Measurements from ENCODE around the gene C19orf53. TPM values are rescaled to one million over a fixed set of nuclear protein-coding genes. Genes with fewer than 3 reads are reported as not detected.

Gene C19orf53
- total and polyA plus RNA-seq, 2 of the 13 experiments (the other 11 are each of a cell fraction or from before 2014, with no cell fraction given) = 129 to 130 TPM

- no peak for TF ChIP-seq ZNF264 (CRISPR knock-in tag; IDR thresholded peaks at IDR 0.05)
- TF ChIP-seq NFIC (IDR thresholded peaks at IDR 0.05; ENCODE audit: low read length) = no peak
- TF ChIP-seq, protein P1, sequence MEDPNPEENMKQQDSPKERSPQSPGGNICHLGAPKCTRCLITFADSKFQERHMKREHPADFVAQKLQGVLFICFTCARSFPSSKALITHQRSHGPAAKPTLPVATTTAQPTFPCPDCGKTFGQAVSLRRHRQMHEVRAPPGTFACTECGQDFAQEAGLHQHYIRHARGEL (CRISPR knock-in tag; IDR thresholded peaks at IDR 0.05) = no peak
- no peak for TF ChIP-seq NFATC3 (CRISPR knock-in tag; IDR thresholded peaks at IDR 0.05)
- no peak for TF ChIP-seq SIX1 (CRISPR knock-in tag; IDR thresholded peaks at IDR 0.05; ENCODE audit: borderline replicate concordance)
- TF ChIP-seq ZXDC (CRISPR knock-in tag; IDR thresholded peaks at IDR 0.05) = no peak
- TF ChIP-seq PAF1 (CRISPR knock-in tag; IDR thresholded peaks at IDR 0.05) = no peak
- TF ChIP-seq CHCHD3 (CRISPR knock-in tag; IDR thresholded peaks at IDR 0.05) = no peak
- no peak for TF ChIP-seq ZNF430 (CRISPR knock-in tag; IDR thresholded peaks at IDR 0.05)
- TF ChIP-seq NFKBIZ (CRISPR knock-in tag; IDR thresholded peaks at IDR 0.05) = no peak
- TF ChIP-seq, protein P2, sequence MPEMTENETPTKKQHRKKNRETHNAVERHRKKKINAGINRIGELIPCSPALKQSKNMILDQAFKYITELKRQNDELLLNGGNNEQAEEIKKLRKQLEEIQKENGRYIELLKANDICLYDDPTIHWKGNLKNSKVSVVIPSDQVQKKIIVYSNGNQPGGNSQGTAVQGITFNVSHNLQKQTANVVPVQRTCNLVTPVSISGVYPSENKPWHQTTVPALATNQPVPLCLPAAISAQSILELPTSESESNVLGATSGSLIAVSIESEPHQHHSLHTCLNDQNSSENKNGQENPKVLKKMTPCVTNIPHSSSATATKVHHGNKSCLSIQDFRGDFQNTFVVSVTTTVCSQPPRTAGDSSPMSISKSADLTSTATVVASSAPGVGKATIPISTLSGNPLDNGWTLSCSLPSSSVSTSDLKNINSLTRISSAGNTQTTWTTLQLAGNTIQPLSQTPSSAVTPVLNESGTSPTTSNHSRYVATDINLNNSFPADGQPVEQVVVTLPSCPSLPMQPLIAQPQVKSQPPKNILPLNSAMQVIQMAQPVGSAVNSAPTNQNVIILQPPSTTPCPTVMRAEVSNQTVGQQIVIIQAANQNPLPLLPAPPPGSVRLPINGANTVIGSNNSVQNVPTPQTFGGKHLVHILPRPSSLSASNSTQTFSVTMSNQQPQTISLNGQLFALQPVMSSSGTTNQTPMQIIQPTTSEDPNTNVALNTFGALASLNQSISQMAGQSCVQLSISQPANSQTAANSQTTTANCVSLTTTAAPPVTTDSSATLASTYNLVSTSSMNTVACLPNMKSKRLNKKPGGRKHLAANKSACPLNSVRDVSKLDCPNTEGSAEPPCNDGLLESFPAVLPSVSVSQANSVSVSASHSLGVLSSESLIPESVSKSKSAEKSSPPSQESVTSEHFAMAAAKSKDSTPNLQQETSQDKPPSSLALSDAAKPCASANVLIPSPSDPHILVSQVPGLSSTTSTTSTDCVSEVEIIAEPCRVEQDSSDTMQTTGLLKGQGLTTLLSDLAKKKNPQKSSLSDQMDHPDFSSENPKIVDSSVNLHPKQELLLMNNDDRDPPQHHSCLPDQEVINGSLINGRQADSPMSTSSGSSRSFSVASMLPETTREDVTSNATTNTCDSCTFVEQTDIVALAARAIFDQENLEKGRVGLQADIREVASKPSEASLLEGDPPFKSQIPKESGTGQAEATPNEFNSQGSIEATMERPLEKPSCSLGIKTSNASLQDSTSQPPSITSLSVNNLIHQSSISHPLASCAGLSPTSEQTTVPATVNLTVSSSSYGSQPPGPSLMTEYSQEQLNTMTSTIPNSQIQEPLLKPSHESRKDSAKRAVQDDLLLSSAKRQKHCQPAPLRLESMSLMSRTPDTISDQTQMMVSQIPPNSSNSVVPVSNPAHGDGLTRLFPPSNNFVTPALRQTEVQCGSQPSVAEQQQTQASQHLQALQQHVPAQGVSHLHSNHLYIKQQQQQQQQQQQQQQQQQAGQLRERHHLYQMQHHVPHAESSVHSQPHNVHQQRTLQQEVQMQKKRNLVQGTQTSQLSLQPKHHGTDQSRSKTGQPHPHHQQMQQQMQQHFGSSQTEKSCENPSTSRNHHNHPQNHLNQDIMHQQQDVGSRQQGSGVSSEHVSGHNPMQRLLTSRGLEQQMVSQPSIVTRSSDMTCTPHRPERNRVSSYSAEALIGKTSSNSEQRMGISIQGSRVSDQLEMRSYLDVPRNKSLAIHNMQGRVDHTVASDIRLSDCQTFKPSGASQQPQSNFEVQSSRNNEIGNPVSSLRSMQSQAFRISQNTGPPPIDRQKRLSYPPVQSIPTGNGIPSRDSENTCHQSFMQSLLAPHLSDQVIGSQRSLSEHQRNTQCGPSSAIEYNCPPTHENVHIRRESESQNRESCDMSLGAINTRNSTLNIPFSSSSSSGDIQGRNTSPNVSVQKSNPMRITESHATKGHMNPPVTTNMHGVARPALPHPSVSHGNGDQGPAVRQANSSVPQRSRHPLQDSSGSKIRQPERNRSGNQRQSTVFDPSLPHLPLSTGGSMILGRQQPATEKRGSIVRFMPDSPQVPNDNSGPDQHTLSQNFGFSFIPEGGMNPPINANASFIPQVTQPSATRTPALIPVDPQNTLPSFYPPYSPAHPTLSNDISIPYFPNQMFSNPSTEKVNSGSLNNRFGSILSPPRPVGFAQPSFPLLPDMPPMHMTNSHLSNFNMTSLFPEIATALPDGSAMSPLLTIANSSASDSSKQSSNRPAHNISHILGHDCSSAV (CRISPR knock-in tag; IDR thresholded peaks at IDR 0.05; ENCODE audit: borderline replicate concordance) = no peak
- TF ChIP-seq ZNF556 (CRISPR knock-in tag; IDR thresholded peaks at IDR 0.05; ENCODE audit: borderline replicate concordance) = no peak; the same call in 1 of the 2 replicates
Measured at GRCh38 chr19:13794757-13795589, 20.7 kb downstream of the C19orf53 start, which contains the start of gene ZSWIM4 (continued).

All from HepG2 (cell line).